PFSK-1 (cell line): ENCODE measurements around the gene MRTO4.

Experiments
- FOXP2 ChIP-seq: optimal IDR thresholded peaks from 2 replicates; pipeline ENCODE3; 2011; ENCODE audit warnings: borderline replicate concordance, control low read depth, inconsistent platforms; ENCODE audit not compliant: insufficient read depth; ENCODE audit errors: extremely low read length, extremely low read depth
- POLR2AphosphoS5 ChIP-seq: IDR thresholded peaks from 2 replicates; pipeline ENCODE4 v1.6.1; 2012; ENCODE audit warnings: low read depth, mild to moderate bottlenecking, control low read depth, low read length, moderate library complexity
- SIN3A ChIP-seq: IDR thresholded peaks from 2 replicates; pipeline ENCODE4 v1.6.1; 2012; ENCODE audit warnings: mild to moderate bottlenecking, low read length, moderate library complexity, borderline replicate concordance; ENCODE audit not compliant: insufficient read depth
- TAF1 ChIP-seq: IDR thresholded peaks from 2 replicates; pipeline ENCODE4 v1.6.1; 2012; ENCODE audit warnings: low read length, control low read depth, borderline replicate concordance; ENCODE audit not compliant: insufficient read depth
- TF ChIP-seq, protein P1 (sequence below), 2 experiments: IDR thresholded peaks; 2 replicates each; pipeline versions ENCODE4 v1.6.1 to v1.8.0; 2011 to 2012; ENCODE audit warnings: low read depth in 2 of 2, low read length in 2 of 2, control low read depth in 1 of 2, inconsistent platforms in 1 of 2, mild to moderate bottlenecking in 1 of 2, moderate library complexity in 1 of 2; ENCODE audit not compliant: insufficient read depth in 1 of 2

GRCh38 chr1:19205403-19205802, 46.2 kb upstream of the MRTO4 start:
- no peak for TF ChIP-seq POLR2AphosphoS5
- TF ChIP-seq, protein P1, sequence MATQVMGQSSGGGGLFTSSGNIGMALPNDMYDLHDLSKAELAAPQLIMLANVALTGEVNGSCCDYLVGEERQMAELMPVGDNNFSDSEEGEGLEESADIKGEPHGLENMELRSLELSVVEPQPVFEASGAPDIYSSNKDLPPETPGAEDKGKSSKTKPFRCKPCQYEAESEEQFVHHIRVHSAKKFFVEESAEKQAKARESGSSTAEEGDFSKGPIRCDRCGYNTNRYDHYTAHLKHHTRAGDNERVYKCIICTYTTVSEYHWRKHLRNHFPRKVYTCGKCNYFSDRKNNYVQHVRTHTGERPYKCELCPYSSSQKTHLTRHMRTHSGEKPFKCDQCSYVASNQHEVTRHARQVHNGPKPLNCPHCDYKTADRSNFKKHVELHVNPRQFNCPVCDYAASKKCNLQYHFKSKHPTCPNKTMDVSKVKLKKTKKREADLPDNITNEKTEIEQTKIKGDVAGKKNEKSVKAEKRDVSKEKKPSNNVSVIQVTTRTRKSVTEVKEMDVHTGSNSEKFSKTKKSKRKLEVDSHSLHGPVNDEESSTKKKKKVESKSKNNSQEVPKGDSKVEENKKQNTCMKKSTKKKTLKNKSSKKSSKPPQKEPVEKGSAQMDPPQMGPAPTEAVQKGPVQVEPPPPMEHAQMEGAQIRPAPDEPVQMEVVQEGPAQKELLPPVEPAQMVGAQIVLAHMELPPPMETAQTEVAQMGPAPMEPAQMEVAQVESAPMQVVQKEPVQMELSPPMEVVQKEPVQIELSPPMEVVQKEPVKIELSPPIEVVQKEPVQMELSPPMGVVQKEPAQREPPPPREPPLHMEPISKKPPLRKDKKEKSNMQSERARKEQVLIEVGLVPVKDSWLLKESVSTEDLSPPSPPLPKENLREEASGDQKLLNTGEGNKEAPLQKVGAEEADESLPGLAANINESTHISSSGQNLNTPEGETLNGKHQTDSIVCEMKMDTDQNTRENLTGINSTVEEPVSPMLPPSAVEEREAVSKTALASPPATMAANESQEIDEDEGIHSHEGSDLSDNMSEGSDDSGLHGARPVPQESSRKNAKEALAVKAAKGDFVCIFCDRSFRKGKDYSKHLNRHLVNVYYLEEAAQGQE (IDR thresholded peaks at IDR 0.05; ENCODE audit: insufficient read depth in 1 of 2, low read depth in 2 of 2, low read length in 2 of 2), result no peak
- no peak for TF ChIP-seq SIN3A
- no peak for TF ChIP-seq TAF1
- TF ChIP-seq FOXP2, result no peak
